HG03095 (cell line): ENCODE measurements around the gene GPR143.
"Not testable (repeated sequence)": the region's sequence is repeated elsewhere in the genome, so short reads cannot be mapped to it uniquely, and the experiment has no call there.

Source experiments
- ATAC-seq: cut with Tn5 transposase; IDR thresholded peaks from one replicate; pipeline ENCODE4 v1.9.1; 2021; ENCODE audit warnings: moderate library complexity; ENCODE audit not compliant: unreplicated experiment

Gene GPR143

DNA sequence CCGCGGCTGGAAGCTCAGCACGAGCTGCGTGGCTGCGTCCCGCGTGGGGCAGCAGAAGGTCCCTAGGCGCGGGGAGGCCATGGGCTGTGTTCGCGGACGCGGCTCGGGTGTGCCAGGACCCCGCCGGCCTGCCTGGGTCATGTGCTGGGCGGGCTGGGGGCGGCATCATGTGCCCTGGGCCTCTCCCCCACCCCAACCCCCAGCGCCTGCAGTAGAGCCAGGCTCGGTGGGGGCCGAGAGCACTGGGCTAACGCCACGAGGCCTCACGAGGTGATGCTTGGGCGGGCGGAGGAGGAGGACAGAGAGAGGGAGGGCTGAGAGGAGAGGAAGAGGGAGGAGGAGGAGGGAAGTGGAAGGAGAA, at the start of gene GPR143:
Gene GPR143 (minus strand): TSS at position 111 of the 361 bp plus-strand sequence. CDS start 30 bp downstream, at position 81.
- ATAC-seq = no peak

DNA sequence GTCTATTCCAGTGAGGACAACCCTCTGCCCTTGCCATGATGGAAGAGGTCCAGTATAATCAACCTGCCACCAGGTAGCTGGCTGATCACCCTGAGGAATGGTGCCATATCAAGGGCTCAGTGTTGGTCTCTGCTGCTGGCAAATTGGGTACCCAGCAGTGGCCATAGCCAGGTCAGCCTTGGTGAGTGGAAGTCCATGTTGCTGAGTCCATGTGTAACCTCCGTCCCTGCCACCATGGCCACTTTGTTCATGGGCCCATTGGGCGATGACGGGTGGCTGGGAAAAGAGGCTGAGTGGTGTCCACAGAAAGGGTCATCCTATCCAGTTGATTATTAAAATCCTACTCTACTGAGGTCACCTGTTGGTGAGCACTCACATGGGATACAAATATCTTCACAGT, 45.4 kb upstream of the GPR143 start:
- ATAC-seq = not testable (repeated sequence)

DNA sequence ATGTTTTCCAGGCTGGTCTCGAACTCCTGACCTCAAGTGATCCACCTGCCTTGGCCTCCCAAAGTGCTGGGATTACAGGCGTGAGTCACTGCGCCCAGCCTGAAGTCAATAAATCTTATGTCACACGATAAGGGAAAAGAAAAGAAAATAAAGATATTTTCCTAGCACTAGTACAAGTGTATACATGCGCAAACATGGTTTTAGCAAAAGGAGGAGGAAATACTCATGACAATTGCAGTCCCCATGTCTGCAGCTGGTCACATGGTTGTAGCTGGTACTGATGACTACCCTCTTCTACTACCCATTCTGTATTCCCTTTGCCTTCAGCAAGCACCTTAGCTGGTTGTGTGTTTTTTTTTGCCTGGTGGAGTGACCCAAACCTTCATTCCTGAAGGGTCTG, 44.2 kb upstream of the GPR143 start:
- ATAC-seq = not testable (repeated sequence)

DNA sequence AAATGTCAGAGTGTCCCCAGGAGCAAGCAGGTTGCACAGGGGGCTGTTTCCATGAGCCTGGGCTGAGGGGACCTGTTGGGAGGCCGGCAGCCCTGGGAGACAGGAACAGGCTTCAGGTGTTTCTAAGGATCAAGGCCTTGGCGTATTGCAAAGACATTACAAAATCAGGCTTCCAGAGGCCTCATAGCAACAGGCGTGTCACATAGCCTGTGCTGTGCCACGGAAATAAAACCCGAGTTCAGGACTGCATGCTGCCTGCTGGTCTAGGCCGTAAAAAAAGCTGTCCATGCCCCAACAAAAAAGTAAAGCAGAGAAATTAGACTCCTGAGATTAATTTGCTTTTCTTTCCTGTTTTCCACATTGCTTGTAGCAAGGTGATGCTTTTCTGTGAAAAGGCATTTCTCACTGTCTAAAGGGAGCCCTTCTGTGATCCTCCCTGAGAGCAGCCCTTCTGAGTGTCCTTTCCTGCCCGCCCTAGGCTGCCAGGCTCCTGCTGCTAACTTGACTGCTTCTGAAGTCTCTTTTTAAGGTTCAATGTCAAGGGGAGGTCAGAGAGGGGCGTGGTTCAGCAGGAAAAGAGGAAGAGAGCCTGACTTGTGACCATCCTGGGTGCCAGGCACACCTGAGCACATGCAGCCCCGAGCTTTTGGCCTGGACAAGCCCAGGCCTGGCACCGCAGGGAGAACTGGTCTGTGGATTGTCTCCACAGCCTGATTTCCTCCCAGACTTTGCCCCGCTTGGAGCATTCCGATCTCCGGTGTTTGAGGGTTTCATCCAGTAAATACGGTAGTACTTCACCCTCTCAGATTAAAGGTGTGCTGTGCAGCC, 41.9 kb upstream of the GPR143 start:
- no peak for ATAC-seq

DNA sequence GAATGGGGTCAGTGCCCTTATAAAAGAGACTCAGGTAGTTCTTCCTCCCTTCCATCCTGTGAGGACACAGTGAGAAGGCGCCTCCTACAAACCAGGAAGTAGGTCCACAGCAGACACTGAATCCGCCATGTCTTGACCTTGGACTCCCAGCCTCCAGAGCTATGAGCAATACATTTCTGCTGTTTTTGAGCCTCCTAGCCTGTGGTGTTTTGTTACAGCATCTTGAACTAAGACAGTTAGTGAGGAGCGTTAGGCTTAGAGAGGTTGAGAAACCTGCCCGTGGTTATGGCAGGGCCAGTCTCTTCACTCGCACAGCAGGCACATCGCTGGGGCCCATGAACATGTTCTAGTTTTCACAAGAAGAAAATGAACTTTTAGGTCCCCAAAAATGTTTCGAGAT, 40.3 kb upstream of the GPR143 start:
- no peak for ATAC-seq

DNA sequence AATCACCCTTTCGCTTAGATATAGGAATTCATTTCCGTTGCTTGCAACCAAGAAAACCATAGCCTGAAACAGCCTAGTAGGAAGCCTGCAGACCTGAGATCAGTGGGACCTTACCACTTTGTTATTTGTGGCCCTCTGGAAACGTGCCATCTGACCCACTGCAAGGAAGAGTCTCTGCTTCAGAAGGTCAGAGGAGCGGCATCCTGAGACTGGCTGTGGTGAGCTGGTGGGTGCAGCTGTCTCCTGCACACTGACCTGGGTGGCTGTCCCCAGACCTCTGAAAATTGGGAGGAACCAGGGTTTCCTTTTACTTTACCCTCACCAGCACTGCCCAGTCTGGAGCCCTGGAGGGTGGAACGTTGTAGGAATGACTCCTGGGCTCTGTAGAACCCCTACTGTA, 38.8 kb upstream of the GPR143 start:
- ATAC-seq = no peak

DNA sequence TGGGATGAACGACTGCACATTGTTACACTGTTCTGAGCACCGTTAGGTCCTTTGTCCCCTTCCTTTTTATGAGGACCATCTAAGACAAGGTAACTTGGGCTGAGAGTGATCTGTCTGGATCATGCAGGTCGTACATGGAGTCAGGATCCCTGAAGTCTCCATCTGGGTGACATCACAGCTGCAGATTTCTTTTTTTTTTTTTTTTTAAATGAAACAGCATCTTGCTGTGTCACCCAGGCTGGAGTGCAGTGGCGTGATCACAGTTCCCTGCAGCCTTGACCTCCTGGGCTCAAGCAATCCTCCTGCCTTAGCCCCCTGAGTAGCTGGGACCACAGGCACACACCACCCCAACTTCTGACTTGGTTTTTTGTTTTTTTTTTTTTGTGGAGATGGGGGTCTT, 37.1 kb upstream of the GPR143 start:
- ATAC-seq = no peak

DNA sequence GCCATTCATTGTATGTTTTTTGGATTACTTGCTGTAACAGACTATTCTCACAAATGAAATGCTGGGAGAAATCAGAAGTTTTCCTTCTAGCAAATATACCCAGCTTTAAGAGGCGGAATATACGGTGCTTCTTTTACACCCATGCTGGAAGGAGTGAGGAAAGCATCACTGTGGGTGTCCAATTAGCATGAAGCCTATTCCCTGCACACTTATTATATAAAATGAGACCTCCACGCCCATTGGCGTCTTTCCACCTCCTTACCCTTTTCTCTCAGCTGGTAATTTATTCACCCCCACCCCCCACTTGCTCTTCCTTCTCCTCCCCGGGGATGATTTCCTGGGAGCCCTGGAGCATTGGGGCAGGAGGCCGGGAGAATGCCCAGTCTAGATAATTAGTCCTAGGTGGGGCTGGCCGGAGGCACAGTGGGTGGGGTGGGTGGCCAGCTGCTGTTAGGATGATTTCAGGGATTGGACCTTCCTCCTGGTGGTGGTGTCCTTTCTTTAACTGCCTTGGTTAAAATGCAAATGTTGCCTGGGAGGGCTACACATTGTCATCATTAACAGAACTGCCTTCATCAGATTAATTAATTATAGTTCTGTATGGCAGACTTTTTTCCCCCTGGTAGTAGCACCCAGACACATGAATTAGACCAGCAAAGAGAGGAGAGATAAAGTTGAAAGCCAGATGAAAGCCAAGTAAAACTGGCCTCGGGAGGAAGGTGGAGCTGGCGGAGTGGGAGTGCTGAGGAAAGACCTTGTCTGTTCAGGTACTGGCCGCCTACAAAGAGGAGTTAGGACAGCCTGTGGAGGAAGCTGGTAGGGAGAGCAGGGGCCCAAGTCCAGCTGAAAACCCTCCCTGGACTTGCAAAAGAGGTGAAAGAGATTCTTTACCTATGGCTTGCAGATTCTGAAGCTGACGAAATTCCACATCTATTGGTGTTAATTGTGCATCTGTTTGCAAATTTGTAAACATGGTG, 32.0 kb upstream of the GPR143 start:
- no peak for ATAC-seq

DNA sequence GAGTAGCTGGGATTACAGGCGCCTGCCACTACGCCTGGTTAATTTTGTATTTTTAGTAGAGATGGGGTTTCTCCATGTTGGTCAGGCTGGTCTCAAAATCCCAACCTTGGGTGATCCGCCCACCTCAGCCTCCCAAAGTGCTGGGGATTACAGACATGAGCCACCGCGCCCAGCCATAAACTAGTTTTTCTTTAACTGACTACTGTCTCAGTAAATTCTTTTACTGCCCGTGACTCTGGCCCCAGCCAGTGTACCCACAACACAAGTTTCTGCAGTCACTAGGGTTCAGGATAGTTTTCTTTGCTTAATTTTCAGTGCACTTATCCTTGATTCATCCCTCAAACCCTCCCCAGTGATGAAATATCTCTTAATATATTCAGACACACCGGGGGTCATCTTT, 28.8 kb upstream of the GPR143 start:
- no peak for ATAC-seq

DNA sequence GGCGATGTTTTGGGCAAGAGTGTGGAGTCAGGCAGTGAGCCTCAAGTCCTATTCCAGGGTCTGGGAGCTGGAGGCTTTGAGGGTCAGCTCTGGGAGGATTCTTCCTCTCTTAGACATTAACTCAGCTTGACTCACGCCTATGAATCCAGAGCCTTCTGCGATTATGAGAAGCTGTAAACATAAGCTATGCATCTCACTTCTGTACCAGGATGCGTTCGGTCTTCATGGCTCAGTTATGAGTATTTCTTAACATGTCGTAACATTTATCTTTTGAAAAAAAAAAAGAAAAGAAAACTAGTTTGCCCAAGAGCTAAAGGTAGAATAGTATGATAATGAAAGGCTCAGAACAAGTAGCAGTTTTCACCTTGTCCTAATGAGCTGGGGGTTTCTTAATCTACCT, 25.2 kb upstream of the GPR143 start:
- ATAC-seq = no peak

DNA sequence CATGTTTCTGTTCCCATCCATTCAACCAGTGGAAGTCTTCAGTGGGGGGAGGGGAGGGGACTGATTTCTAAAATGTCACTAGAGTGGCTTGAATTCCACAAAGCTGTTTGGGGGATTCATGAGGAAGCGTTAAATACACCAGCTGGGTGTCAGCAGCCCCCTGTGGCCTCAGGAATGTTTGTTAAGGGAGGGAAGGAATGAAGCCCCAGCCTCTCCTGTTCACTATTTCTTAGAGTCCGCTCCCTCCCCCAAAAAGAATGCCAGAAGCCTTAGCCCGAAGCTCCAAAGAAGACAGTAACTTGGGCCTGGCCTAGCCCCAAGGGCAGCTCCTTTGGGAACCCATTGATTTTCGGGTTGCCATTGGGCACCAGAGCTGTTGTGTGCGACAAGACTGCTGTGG, 23.9 kb upstream of the GPR143 start:
- ATAC-seq = no peak

DNA sequence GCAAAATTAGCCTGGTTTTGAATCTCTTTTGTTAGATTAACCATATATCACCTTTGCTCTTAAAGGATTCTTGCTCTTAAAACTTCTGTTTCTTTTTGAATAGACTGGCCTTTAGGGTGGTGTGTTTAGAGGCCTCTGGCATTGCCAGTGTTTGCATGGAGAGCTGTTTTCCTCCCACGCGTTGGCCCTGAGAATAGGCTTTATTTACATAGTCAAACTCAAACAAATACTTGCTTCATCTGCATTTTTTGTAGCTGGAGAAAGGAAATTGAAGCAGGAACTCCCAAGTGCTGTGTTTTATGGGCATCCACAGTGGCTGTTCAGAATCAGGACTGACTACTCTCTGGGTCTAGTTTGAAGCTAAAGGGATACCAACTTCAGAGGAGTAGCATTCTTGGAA, 23.3 kb upstream of the GPR143 start:
- ATAC-seq = no peak

DNA sequence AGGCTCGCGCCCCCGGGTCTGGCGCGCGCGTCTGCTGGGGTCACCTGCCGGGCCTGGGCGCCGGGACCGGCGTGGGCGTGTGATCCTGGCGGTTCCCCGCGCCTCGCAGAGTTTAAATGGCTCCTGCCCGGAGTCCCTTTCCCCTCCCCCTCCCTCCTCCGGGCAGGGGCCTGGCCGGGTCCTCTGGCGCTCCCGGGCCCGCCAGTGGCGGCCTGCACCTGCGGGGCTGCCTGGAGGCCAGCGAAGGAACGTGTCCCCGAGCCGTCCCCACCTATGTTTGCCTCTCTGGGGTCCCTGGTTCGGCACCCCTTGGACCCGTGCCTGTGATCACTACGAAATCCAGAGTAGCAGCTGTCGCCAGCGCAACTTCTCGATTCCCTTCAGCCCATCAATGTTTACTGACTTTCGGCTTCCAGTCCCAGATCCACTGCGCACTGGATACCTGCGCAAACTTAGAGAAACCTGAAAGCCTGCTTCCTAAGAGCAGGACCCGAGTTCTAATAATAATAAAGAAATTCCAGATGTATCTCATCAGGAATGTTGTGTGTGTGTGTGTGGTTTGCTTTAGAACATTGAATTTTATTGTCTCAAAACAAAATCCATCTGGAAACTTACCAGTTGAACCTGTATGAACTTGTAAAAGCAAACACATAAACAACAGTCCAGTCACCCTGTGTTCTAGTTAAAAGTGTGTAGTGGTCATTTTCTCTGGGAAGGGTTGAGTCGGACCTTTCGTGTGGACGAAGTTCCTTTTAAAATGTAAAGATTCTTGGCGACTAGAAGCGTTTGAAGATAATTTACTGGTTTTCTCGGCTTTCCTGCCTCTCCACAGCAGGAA, 21.4 kb upstream of the GPR143 start:
- ATAC-seq = no peak

DNA sequence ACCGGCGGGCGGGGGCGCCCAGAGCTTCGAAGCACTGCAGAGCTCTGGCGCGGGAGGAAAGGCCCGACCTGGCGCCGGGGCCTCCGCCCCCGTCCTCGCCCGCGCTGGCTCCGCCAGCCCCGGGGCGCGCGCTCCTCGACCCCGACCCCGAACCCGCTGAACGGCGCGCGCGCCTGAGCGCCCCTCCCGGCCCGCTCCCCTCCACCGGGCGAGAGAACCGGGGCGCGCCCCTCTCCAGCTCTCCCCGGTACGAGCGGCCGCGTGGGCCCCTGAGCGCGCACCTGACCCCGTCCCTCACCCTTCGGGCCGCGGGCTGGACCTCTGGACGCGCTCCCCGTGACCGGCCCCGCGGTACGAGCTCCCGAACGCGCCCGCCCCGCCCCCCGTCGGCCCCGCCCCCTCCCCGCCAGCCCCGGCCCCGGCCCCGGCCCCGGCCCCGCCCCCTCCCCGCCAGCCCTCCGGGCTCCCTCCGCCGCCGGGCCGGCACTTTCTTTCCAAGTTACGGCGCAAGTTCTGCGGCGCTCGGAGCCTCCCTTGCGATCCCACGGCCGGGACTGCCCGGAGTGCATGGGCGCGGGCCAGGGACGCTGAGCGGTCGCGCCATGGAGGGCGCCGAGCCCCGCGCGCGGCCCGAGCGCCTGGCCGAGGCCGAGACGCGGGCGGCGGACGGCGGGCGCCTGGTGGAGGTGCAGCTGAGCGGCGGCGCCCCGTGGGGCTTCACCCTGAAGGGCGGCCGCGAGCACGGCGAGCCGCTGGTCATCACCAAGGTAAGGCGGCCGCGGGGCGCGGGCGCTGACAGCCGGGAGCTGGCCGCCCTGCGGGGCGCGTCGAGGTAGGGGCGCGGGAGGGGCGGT, 20.5 kb upstream of the GPR143 start, which contains the start of gene SHROOM2:
Gene SHROOM2 (plus strand): TSS at position 486 of the 854 bp plus-strand sequence. CDS start 117 bp downstream, at position 603.
- ATAC-seq = no peak

DNA sequence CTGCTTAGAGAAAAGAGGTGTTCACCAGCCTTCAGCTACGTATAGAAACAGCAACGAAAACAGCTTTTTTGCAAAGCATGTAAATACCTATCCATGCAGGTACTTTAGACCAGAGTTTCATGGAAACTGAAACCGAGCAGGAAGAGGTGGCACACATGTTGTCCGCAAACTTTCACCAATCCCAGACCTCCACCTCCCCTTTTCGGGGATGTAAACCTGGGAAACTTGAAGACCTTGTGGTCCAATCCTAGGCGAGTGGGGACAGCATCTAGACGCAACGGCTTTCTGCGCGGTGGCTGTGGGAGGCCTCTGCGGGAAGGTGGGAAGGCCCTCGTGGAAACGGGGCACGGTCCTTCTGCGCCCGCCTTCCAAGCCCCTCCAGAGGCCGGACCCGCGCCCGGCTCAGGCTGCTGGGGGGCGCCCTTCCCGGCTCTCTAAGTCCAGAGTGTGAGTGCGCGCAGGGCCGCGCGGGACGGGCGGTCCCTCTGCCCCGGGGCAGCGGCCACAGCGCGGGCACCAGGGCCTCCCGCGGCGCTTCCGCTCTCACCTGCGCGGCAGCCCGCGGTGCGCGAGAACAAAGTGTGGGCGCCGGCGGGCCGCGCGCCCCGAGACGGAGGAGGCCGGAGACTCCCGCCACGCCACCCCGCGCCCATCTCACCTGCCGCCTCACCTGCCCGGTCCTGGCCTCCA, 19.8 kb upstream of the GPR143 start:
- ATAC-seq = no peak

DNA sequence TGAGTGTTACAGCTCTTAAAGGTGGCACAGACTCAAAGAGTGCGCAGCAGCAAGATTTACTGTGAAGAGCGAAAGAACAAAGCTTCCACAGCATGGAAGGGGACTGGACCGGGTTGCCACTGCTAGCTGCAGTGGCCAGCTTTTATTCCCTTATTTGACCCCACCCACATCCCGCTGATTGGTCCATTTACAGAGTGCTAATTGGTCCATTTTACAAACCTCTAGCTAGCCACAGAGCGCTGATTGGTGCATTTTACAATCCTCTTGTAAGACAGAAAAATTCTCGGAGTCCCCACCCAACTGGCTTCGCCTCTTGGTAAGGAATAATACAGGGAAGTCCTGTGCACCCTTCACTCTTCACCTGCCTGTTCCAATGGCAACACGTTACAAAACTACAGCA, 18.7 kb upstream of the GPR143 start:
- no peak for ATAC-seq

DNA sequence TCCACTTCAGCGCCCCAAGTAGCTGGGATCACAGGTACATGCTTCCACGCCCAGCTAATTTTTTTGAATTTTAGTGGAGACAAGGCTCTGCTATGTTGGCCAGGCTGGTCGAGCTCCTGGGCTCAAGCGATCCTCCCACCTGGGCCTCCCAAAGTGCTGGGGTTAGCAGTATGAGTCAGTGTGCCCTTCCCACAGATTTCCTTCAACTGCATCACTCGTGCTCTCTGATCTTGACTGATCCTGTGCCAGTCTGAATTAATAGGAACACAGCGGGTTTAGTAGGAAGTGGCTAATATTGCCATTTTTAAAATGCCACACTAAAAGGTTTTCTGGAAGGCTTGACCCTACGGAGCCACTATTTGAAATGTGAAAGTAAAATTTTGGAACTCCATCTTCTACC, 16.3 kb upstream of the GPR143 start:
- no peak for ATAC-seq

DNA sequence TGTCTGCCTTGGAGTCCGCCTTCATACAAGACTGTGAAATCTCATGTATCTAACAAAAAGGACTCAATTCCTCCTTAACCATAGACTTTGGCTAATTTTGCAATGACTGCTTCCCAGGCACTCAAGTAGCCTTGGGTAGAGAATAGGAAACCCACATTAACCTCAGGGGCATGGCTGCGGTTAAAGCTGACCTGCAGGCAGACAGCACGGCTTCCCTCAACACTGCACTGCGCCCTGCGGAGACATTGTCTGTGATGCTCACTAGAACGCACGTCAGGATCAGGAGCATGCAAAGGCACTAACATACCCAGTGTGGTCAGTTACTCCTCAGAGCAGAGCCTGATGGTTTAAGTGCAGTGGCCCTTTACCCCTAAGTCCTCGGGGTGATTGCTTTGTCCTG, 10.3 kb upstream of the GPR143 start:
- ATAC-seq = no peak

DNA sequence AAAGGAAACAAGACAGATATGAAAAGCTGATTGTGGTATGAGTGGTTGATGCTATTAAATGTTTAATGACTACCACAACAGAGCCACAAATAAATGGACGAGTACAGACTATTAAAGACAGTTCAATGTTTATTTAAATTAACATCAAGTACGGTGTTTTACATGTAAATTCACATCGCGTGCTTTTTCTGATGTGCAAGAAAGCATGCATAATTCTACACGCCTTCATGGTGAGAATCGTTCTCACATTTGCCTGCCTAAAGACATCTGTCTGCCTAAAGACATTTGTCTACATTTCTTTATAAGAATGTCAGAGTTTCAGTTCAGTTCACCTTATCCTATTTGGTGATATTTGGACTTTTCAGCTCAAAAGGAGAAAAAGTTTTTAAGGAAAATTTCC, 7.3 kb upstream of the GPR143 start:
- no peak for ATAC-seq
